Measurements from ENCODE around the gene SMG1.
"Not testable (repeated sequence)": the region's sequence is repeated elsewhere in the genome, so short reads cannot be mapped to it uniquely, and the experiment has no call there.

SMG1 gene

GRCh38 chr16:18925986-18926865 lies at the start of gene SMG1:
TSS of gene SMG1 (minus strand) at chr16:18926408. CDS start at chr16:18926041, 367 bp downstream.
- DNase-seq (ENCODE audit: low read depth in 4 of 4, low spot score in 1 of 4), result peak; percentile 87 to 91 (median 89)

DNA sequence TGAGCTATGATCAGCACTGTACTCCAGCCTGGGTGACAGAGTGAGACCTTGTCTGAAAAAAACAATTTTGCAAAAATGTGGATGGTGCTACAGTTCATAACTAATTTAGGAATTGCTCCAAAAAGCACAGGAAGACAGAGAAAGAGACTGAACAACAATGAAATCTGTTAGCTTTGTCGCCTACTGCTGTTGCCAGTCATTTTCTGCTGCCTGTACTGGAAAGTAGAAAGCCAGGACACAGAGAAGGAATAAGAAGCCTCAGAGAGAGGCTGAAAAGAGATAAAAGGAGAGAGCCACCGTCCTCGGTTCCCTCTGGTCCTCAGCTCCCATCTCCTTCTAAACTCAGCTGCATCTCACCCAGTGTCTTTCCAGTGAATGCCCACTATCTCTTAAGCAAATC lies 48.9 kb upstream of the SMG1 start:
- no peak for DNase-seq (ENCODE audit: low read depth in 4 of 4, low spot score in 1 of 4)

DNA sequence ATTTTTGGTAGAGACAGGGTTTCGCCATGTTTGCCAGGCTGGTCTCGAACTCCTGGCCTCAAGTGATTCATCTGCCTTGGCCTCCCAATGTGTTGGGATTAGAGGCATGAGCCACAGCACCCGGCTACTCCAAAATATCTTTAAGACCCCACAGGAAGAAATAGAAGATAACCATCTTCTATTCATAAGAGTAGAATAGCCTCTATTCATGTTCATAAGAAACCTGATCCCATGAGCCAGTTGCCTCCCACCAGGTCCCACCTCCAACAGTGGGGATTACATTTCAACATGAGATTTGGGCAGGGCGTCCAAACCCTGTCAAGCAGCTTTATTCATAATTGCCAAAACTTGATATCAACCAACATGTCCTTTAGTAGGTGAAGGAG lies 43.6 kb upstream of the SMG1 start:
- DNase-seq (ENCODE audit: low read depth in 4 of 4, low spot score in 1 of 4), result no peak

DNA sequence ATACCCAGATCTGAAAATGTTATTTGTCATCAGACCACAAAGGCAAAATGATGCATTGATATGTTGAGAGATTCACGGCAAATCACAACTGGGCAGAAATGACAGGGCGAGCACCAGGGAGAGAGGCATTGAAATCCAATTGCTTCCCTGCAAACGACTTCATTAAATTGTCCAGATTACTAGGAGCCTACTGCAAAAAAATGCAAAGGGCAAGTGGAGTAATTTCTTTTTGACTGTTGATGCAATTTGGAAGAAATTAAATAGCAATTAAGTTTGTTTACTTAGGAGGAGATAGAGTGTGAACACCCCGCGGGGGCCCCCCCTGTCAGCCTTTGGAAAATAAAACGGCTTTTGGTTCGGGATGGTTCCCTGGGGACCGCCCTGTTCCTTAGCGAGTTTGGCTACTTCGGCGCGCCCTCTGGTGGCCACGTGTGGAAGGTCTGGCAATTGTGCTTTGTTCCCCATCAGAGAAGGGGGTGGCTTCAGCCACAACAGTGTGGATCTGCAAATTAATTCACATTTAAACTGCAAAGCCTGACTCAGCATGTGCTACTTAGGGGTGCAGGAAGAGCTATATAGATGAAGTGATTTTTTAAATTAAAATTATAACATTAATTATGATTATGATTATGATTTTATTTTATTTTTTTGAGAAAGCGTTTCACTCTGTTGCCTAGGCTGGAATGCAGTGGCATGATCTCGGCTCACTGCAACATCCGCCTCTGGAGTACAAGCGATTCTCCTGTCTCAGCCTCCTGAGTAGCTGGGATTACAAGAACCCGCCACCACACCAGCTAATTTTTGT lies 43.0 kb upstream of the SMG1 start:
- peak; percentile 50 to 69 (median 68) for DNase-seq (ENCODE audit: low read depth in 4 of 4, low spot score in 1 of 4)

DNA sequence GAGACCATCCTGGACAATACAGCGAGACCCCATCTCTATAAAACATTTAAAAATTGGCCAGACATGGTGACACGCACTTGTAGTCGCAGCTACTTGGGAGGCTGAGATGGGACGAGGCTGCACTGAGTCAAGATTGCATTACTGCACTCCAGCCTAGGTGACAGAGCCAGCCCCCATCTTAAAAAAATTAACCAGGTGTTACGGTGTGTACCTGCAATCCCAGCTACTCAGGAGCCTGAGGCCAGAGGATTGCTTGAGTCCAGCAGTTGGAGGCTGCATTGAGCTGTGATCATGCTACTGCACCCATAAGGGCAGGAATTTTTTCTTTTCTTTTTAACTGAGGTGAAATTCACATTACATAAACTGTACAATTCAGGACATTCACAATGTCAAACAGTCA lies 40.6 kb upstream of the SMG1 start:
- no peak for DNase-seq (ENCODE audit: low read depth in 4 of 4, low spot score in 1 of 4)

GRCh38 chr16:18965555-18965954 lies 39.3 kb upstream of the SMG1 start:
- DNase-seq (ENCODE audit: low read depth in 4 of 4, low spot score in 1 of 4), result no peak

DNA sequence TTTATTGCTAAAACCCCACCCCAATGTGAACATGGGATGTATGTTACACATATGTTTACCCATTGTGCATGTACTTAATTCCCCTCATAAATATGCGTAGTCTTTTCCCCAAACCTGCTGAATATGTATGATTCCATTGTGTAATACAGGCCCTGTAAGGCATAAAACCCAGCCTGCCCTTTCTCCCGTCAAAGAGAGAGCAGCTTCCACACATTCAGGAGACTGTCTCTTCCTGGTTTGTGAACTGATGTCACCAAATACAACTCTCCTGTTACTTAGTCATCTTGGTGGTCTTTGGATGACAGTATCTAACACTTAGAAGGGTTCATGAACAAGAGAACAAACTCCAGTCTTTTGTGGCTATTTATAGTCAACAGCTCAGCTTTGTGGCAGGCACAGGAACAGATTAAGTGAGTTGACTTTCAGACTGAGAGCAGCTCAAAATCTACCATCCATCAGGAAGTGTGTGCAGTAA lies 32.9 kb upstream of the SMG1 start:
- DNase-seq (ENCODE audit: low read depth in 4 of 4, low spot score in 1 of 4), result no peak

DNA sequence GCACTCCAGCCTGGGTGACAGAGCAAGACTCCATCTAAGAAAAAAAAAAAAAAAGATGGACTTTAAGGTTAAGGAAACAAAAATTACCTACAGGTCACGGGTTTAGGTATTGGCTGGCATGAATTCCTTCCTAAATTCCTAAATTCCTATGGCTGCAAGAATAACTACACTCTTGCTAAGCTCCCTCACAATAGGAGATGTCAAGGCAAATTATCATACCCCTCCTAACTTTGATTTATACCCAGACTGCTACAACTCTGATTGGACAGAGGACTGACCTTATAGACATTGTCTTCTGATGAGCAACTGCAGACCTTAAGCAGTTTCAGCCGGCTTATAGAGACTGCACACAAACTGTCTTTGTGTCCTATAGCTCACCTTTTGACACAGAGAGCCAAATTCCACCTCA lies 32.4 kb upstream of the SMG1 start:
- no peak for DNase-seq (ENCODE audit: low read depth in 4 of 4, low spot score in 1 of 4)

GRCh38 chr16:18956658-18957241 lies 30.5 kb upstream of the SMG1 start:
- DNase-seq (ENCODE audit: low read depth in 4 of 4, low spot score in 1 of 4), result not testable (repeated sequence)

- not testable (repeated sequence) for DNase-seq (ENCODE audit: low read depth in 4 of 4, low spot score in 1 of 4)
Observed at GRCh38 chr16:18955874-18956580, 29.8 kb upstream of the SMG1 start.

GRCh38 chr16:18953547-18953946 lies 27.3 kb upstream of the SMG1 start:
- DNase-seq (ENCODE audit: low read depth in 4 of 4, low spot score in 1 of 4), result no peak

DNA sequence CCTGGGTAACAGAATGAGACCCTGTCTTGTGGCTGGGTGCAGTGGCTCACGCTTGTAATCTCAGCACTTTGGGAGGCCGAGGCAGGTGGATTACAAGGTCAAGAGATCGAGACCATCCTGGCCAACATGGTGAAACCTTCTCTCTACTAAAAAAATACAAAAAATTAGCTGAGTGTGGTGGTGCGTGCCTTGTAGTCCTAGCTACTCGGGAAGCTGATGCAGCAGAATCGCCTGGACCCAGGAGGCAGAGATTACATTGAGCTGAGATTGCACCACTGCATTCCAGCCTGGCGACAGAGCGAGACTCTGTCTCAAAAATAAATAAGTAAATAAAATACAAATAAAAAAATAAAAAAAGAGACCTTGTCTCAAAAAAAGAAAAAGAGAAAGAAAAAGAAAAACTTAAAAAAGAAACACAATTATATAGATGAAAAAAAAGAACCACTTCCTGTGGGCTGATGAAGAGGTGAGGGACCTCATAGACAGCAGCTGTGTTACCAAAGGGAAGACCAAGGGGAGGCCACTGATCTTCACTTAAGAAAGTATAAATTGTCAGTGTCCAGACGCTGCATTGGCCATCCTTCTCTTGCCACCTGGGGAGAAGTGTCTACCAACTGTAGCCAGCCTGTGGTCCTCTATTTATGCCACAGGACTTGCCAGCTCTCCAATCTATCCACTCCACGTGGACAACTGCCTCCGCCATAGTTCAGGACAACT lies 24.4 kb upstream of the SMG1 start:
- DNase-seq (ENCODE audit: low read depth in 4 of 4, low spot score in 1 of 4), result no peak

DNA sequence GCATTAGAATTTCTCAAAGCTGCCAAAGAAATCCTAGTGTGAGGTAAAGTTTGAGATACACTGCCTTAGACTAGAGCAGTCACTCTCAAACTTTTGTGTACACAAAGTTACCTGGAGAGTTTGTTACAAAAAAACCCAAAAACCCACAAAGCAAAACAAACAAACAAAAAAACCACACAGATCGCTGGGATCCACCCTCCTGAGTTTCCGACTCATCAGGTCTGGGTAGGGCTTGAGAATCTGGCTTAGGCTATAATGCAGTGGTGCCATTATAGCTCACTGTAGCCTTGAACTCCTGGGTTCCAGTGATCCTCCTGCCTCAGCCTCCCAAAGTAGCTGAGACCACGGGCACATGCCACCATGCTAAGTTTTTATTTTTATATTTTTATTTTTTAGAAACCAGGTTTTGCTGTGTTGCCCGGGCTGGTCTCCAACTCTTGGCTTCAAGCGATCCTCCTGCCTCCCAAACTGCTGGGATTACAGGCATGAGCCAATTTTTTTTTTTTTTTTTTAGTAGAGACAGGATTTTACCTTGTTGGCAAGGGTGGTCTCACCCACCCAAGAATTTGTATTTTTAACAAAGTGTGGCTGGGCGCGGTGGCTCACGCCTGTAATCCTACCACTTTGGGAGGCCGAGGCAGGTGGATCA lies 22.3 kb upstream of the SMG1 start:
- DNase-seq (ENCODE audit: low read depth in 4 of 4, low spot score in 1 of 4), result no peak

DNA sequence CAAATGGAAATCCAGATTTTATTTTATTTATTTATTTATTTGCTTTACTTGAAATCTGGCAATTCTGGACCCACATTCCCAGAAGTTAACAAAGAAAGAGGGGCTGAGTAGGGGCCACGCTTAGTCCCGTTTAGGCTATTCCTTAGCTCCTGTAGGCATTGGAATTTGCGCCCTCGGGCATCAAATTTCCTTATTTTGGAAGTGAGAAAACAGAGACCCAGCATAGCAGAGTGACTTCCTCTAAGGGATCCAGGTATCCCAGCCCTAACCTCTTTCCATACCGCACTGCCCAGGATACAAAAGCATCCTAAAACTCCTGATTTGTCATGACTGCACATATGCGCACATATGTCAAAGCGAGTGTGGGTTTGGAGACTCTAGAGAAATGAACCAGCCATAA lies 19.0 kb upstream of the SMG1 start:
- DNase-seq (ENCODE audit: low read depth in 4 of 4, low spot score in 1 of 4), result no peak

GRCh38 chr16:18943414-18943813 lies 17.2 kb upstream of the SMG1 start:
- no peak for DNase-seq (ENCODE audit: low read depth in 4 of 4, low spot score in 1 of 4)

DNA sequence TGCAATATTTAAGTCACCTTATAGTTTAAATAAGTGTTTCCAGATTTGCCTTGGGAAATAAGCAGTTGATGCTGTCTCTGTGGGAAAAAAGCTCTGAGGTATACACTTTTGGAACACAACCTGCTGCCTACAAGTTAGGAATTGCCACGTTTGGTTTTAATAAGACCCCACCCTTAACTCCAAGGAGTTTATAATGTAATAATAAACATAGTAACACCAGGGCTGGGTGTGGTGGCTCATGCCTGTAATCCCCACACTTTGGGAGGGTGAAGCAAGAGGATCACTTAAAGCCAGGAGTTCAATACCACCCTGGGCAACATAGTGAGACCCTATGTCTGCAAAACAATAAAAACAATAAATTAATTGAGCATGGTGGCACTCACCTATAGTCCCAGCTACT lies 15.9 kb upstream of the SMG1 start:
- DNase-seq (ENCODE audit: low read depth in 4 of 4, low spot score in 1 of 4), result no peak

DNA sequence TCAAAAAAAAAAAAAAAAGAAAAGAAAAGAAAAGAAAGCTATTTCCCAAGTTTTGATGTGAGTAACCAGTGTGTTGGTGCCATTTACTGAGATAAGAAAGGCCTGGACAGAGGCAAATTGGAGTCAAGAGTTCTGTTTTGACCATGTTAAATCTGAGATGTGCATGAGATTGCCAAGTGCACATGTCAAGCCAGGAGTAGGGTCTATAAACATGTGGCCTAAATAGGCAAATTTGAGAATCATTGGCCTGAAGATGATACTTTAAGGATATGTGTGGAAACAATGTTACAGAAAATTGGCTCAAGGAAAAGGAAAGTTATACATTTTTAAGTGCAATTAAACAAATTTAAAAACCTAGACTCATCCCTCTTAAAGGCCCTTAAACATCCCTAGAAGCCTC lies 15.3 kb upstream of the SMG1 start:
- no peak for DNase-seq (ENCODE audit: low read depth in 4 of 4, low spot score in 1 of 4)

GRCh38 chr16:18938986-18939385 lies 12.8 kb upstream of the SMG1 start:
- no peak for DNase-seq (ENCODE audit: low read depth in 4 of 4, low spot score in 1 of 4)

- DNase-seq (ENCODE audit: low read depth in 4 of 4, low spot score in 1 of 4), result no peak
Observed at GRCh38 chr16:18937390-18937789, 11.2 kb upstream of the SMG1 start.

GRCh38 chr16:18936727-18937340 lies 10.6 kb upstream of the SMG1 start:
- DNase-seq (ENCODE audit: low read depth in 4 of 4, low spot score in 1 of 4), result no peak

All from stimulated activated CD4-positive, alpha-beta T cell treated with anti-CD3 and anti-CD28 coated beads, Interleukin-1b, Interleukin-23, amount 100 ng/mL, for 24 hours (primary cell).